GM12891 (cell line): ENCODE results near the gene MTCL1.

Experiments
- DNase-seq: peaks from one replicate; pipeline ENCODE4 v3.0.0; 2011; ENCODE audit warnings: low spot score; ENCODE audit not compliant: insufficient read length
- FAIRE-seq: peaks from 2 replicates; lab custom pipeline; 2011; peaks lifted over from hg19 to GRCh38; lab: Jason Lieb, UNC
- PAX5 ChIP-seq: IDR thresholded peaks from 2 replicates; pipeline ENCODE4 v1.6.1; 2011; ENCODE audit warnings: low read length, moderate library complexity, mild to moderate bottlenecking; ENCODE audit not compliant: insufficient read depth, severe bottlenecking
- POLR2A ChIP-seq: IDR thresholded peaks from 2 replicates; pipeline ENCODE4 v1.6.1; 2011; ENCODE audit warnings: low read depth, low read length, control low read depth
- POLR2AphosphoS5 ChIP-seq: IDR thresholded peaks from 2 replicates; pipeline ENCODE4 v1.6.1; 2011; ENCODE audit warnings: low read depth, low read length, control low read depth
- POU2F2 ChIP-seq: IDR thresholded peaks from 2 replicates; pipeline ENCODE4 v1.6.1; 2011; ENCODE audit warnings: low read depth, mild to moderate bottlenecking, control low read depth, low read length, moderate library complexity
- SPI1 ChIP-seq: IDR thresholded peaks from 2 replicates; pipeline ENCODE4 v1.6.1; 2011; ENCODE audit warnings: low read depth, low read length, control low read depth
- TAF1 ChIP-seq: IDR thresholded peaks from 2 replicates; pipeline ENCODE4 v1.6.1; 2011; ENCODE audit warnings: low read depth, low read length, control low read depth

Gene MTCL1

DNA sequence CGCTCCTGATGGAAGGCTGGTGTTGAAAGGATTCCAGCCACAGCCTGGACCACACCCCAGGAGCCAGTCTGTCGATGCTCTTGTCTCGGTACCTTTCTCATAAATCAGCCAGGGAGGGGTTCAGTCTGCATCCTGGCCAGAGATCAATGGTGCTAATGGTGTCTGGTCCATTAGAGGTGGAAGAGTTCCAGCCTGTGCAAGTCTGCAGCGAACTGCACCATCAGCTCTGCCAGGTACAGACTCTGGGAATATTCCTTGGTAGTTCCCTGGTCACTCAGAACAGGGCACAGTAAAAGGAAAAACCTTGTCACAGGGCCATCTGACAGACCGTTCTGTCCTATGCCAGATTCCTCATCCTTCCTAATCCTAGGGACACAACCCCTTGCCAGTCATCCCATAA, 164.3 kb downstream of the MTCL1 start:
- TF ChIP-seq POLR2A (no peak), POU2F2 (no peak), TAF1 (no peak), SPI1 (no peak), POLR2AphosphoS5 (no peak), PAX5 (no peak)
- no peak for DNase-seq
- no peak for FAIRE-seq

DNA sequence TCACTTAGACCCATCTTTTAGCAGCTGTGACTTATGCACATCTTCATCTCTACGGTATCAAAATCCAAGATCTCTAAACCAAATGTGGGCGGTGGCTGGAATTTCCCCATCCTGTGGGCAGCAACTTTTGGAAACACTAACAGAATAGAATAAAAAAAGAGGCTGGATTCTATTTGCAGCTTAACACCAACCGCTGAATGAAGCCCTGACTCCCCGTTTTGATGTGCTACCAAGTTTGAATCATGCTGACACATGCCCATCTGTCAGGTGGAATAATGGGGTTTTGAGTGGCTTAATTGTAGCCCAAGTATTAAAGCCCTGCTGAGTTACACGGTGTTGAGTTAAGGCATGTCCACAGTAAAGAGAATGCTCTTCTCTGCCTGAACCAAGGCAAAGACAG, 165.2 kb downstream of the MTCL1 start:
- FAIRE-seq = no peak
- TF ChIP-seq POLR2AphosphoS5 = no peak
- TF ChIP-seq TAF1 = no peak
- TF ChIP-seq POLR2A = no peak
- no peak for TF ChIP-seq POU2F2
- TF ChIP-seq SPI1 = no peak
- TF ChIP-seq PAX5 = no peak
- no peak for DNase-seq

- FAIRE-seq (no peak), DNase-seq (no peak)
- TF ChIP-seq SPI1 (no peak), POLR2AphosphoS5 (no peak), TAF1 (no peak), PAX5 (no peak), POLR2A (no peak), POU2F2 (no peak)
These were observed 166.1 kb downstream of the MTCL1 start for GRCh38 chr18:8871489-8871888.

DNA sequence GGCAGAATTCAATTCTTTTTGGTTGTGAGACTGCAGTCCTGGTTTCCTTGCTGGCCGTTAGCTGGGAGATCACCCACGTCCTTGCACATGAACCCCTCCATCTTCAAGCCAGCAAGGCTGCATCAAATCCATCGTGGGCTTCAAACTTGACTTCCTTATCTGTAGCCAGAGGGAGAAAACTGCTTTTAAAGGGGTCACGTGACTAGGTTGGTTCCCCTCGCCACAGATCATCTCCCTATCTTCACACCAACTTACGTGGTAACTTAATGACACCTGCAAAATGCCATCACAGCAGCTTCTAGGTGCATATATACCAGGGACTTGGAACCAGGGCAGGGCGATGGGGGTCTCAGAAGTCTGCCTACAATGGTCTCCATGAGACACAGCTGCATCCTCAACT, 169.5 kb downstream of the MTCL1 start:
- no peak for FAIRE-seq
- TF ChIP-seq POLR2A = no peak
- TF ChIP-seq TAF1 = no peak
- TF ChIP-seq POU2F2 = no peak
- TF ChIP-seq POLR2AphosphoS5 = no peak
- TF ChIP-seq PAX5 = no peak
- no peak for TF ChIP-seq SPI1
- DNase-seq = no peak

DNA sequence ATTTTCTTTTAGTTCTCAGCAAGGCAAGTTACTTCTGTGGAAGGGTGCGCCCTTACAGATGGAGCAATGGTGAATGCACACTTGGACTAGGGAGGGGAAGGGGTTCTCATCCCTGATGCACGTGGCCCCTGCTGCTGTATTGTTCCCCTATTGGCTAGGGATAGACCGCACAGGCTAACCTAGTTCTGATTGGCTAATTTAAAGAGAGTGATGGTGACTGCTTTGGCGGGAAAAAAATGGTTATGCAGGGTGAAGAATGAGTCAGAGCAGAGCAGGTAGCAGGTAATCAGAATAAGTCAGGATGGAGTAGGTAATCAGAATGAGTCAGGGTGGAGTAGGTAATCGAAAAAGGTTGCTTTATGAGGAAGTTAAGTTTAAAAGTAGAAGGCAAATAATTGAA, 171.5 kb downstream of the MTCL1 start:
- DNase-seq (no peak), FAIRE-seq (no peak)
- TF ChIP-seq TAF1 = no peak
- TF ChIP-seq POLR2A = no peak
- TF ChIP-seq POU2F2 = no peak
- no peak for TF ChIP-seq POLR2AphosphoS5
- TF ChIP-seq PAX5 = no peak

GRCh38 chr18:8881103-8881502, 175.7 kb downstream of the MTCL1 start:
- no peak for TF ChIP-seq POLR2AphosphoS5
- TF ChIP-seq PAX5 = no peak
- TF ChIP-seq POU2F2 = no peak
- no peak for TF ChIP-seq POLR2A
- TF ChIP-seq SPI1 = no peak
- no peak for TF ChIP-seq TAF1
- no peak for FAIRE-seq
- no peak for DNase-seq
